HEK293 (cell line): ENCODE measurements around the gene ABHD17A.

ENCODE experiments used
- CTCF ChIA-PET: fragments of 350-600 bp; formaldehyde crosslinking; extraction: SDS; loops from one replicate; lab custom pipeline; 2021; ENCODE audit warnings: antibody characterized with exemption; lab: Yijun Ruan, JAX
- POLR2A ChIA-PET: fragments of 300-600 bp; formaldehyde crosslinking; extraction: SDS; loops from one replicate; lab custom pipeline; 2020; ENCODE audit warnings: antibody characterized with exemption, inconsistent platforms; lab: Yijun Ruan, JAX
- H3K27ac ChIP-seq: fragments of 200-500 bp; sonication (Bioruptor generic); 2 replicates; pipeline ENCODE4 v1.5.1; 2014; ENCODE audit warnings: low read depth, low read length, control low read depth, inconsistent platforms; ENCODE audit errors: extremely low read depth
- H3K36me3 ChIP-seq, 2 experiments: fragments of 200-500 bp in 1 of 2; sonication (Bioruptor generic) in 1 of 2; 1 replicate in 1 of 2; 2 replicates in 1 of 2; pipeline ENCODE4 v1.5.1; 2014 to 2017; ENCODE audit warnings: inconsistent platforms in 2 of 2, low read length in 2 of 2; ENCODE audit not compliant: control insufficient read depth in 2 of 2, insufficient read depth in 1 of 2
- H3K4me1 ChIP-seq: fragments of 200-500 bp; sonication (Bioruptor generic); 2 replicates; pipeline ENCODE4 v1.5.1; 2014; ENCODE audit warnings: mild to moderate bottlenecking, low read length, inconsistent platforms; ENCODE audit not compliant: control insufficient read depth, insufficient read depth
- H3K4me3 ChIP-seq: 2 replicates; pipeline ENCODE4 v1.5.1; 2011; ENCODE audit warnings: low read depth, mild to moderate bottlenecking, control low read depth, low read length, moderate library complexity
- H3K9me3 ChIP-seq: fragments of 200-500 bp; sonication (Bioruptor generic); 2 replicates; pipeline ENCODE4 v1.5.1; 2014; ENCODE audit warnings: low read depth, low read length, inconsistent platforms; ENCODE audit not compliant: control insufficient read depth, insufficient read depth
- HOXA7 ChIP-seq: sonication (generic); formaldehyde crosslinking; IDR thresholded peaks from 2 replicates; pipeline ENCODE4 v1.8.1; 2022; ENCODE audit warnings: missing genetic modification reagents, borderline replicate concordance
- KLF1 ChIP-seq: fragments of 450-650 bp; formaldehyde crosslinking; IDR thresholded peaks from 2 replicates; pipeline ENCODE4 v1.5.1; 2016; ENCODE audit warnings: missing biosample characterization, missing genetic modification characterization
- KLF8 ChIP-seq: fragments of 450-650 bp; formaldehyde crosslinking; IDR thresholded peaks from 2 replicates; pipeline ENCODE4 v1.5.1; 2016; ENCODE audit warnings: missing biosample characterization, missing genetic modification characterization
- MEIS1 ChIP-seq: sonication (generic); formaldehyde crosslinking; IDR thresholded peaks from 2 replicates; pipeline ENCODE4 v1.8.1; 2022; ENCODE audit warnings: missing genetic modification reagents, mild to moderate bottlenecking, borderline replicate concordance
- PRDM2 ChIP-seq: fragments of 450-650 bp; formaldehyde crosslinking; IDR thresholded peaks from 2 replicates; pipeline ENCODE4 v1.5.1; 2016; ENCODE audit warnings: missing biosample characterization, missing genetic modification characterization, borderline replicate concordance
- RBAK ChIP-seq: fragments of 450-650 bp; formaldehyde crosslinking; IDR thresholded peaks from 2 replicates; pipeline ENCODE4 v1.5.1; 2016; ENCODE audit warnings: missing biosample characterization, missing genetic modification characterization
- TCF7L2 ChIP-seq: IDR thresholded peaks from 2 replicates; pipeline ENCODE4 v1.6.1; 2011; ENCODE audit warnings: low read depth, mild to moderate bottlenecking, inconsistent platforms, low read length, moderate library complexity, borderline replicate concordance
- ZFP37 ChIP-seq: fragments of 450-650 bp; formaldehyde crosslinking; IDR thresholded peaks from 2 replicates; pipeline ENCODE4 v1.5.1; 2016; ENCODE audit warnings: missing biosample characterization, missing genetic modification characterization
- ZNF155 ChIP-seq: fragments of 450-650 bp; formaldehyde crosslinking; IDR thresholded peaks from 2 replicates; pipeline ENCODE4 v1.5.1; 2016; ENCODE audit warnings: missing biosample characterization, missing genetic modification characterization
- ZNF2 ChIP-seq: fragments of 450-650 bp; formaldehyde crosslinking; IDR thresholded peaks from 2 replicates; pipeline ENCODE4 v1.5.1; 2016; ENCODE audit warnings: missing biosample characterization, missing genetic modification characterization
- ZNF354C ChIP-seq: fragments of 450-650 bp; formaldehyde crosslinking; IDR thresholded peaks from 2 replicates; pipeline ENCODE4 v1.5.1; 2016; ENCODE audit warnings: missing biosample characterization, missing genetic modification characterization, low read depth, borderline replicate concordance
- ZNF426 ChIP-seq: fragments of 450-650 bp; formaldehyde crosslinking; IDR thresholded peaks from 2 replicates; pipeline ENCODE4 v1.5.1; 2017; ENCODE audit warnings: missing biosample characterization, missing genetic modification characterization, mild to moderate bottlenecking, inconsistent platforms, moderate library complexity
- ZNF514 ChIP-seq: fragments of 450-650 bp; formaldehyde crosslinking; IDR thresholded peaks from 2 replicates; pipeline ENCODE4 v1.5.1; 2016; ENCODE audit warnings: missing biosample characterization, missing genetic modification characterization
- ZNF521 ChIP-seq: fragments of 450-650 bp; formaldehyde crosslinking; IDR thresholded peaks from 2 replicates; pipeline ENCODE4 v1.5.1; 2017; ENCODE audit warnings: missing biosample characterization, mild to moderate bottlenecking, missing genetic modification characterization
- ZNF561 ChIP-seq: fragments of 450-650 bp; IDR thresholded peaks from 2 replicates; pipeline ENCODE4 v1.5.1; 2018; ENCODE audit warnings: missing biosample characterization, missing genetic modification characterization, borderline replicate concordance
- ZNF600 ChIP-seq: fragments of 450-650 bp; formaldehyde crosslinking; IDR thresholded peaks from 2 replicates; pipeline ENCODE4 v1.5.1; 2016; ENCODE audit warnings: missing biosample characterization, missing genetic modification characterization
- ZNF629 ChIP-seq: fragments of 450-650 bp; formaldehyde crosslinking; IDR thresholded peaks from 2 replicates; pipeline ENCODE4 v1.5.1; 2017; ENCODE audit warnings: missing biosample characterization, missing genetic modification characterization
- ZNF639 ChIP-seq: fragments of 450-650 bp; formaldehyde crosslinking; IDR thresholded peaks from 2 replicates; pipeline ENCODE4 v1.5.1; 2016; ENCODE audit warnings: missing biosample characterization, missing genetic modification characterization
- ZNF701 ChIP-seq: fragments of 450-650 bp; formaldehyde crosslinking; IDR thresholded peaks from 2 replicates; pipeline ENCODE4 v1.5.1; 2016; ENCODE audit warnings: missing biosample characterization, missing genetic modification characterization
- ZSCAN5A ChIP-seq: fragments of 450-650 bp; formaldehyde crosslinking; IDR thresholded peaks from 2 replicates; pipeline ENCODE4 v1.5.1; 2016; ENCODE audit warnings: missing biosample characterization, missing genetic modification characterization
- TF ChIP-seq, protein P1 (sequence below): fragments of 450-650 bp; formaldehyde crosslinking; IDR thresholded peaks from 2 replicates; pipeline ENCODE4 v1.5.1; 2016; ENCODE audit warnings: missing biosample characterization, missing genetic modification characterization

The ABHD17A gene

DNA sequence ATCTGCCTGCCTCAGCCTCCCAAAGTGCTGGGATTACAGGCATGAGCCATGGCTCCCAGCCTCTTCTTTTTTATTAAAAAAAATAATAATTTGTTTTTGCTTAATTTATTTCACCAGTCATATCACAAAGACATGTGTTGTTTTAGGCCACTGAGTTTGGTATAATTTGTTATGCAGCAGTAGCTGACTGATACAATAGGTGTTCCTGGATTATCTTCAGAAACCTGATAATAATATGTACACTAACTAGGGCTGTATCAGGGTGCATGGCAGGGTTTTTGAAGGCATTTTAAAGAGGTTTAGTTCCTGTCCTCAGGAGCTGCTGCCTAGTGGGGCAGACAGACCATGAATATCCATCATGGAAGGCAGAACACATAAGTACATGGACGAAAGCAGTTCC lies 46.1 kb upstream of the ABHD17A start:
- Histone ChIP-seq H3K36me3 (no peaks in the 10 kb centered on the region; a peak in 1 of 3 replicates), H3K27ac (no peak overlapping the region), H3K4me1 (no peaks in the 10 kb centered on the region), H3K4me3 (no peak overlapping the region), H3K9me3 (no peaks in the 10 kb centered on the region)
- TF ChIP-seq RBAK: peak; percentile 92
- no peak for TF ChIP-seq ZNF521 (tag by site-specific recombination)
- no peak for TF ChIP-seq MEIS1 (CRISPR knock-in tag)
- TF ChIP-seq ZNF426 (tag by site-specific recombination): no peak
- no peak for TF ChIP-seq ZNF155 (tag by site-specific recombination)
- TF ChIP-seq ZFP37 (tag by site-specific recombination): no peak
- TF ChIP-seq ZNF354C (tag by site-specific recombination): no peak
- POLR2A ChIA-PET: no interaction called here
- CTCF ChIA-PET: interaction anchor here (0.7 to 1.3 kb wide), 2 partner anchors 11 to 31 kb away, joined by 3 to 6 read pairs; no protein-coding TSS in a partner anchor

DNA sequence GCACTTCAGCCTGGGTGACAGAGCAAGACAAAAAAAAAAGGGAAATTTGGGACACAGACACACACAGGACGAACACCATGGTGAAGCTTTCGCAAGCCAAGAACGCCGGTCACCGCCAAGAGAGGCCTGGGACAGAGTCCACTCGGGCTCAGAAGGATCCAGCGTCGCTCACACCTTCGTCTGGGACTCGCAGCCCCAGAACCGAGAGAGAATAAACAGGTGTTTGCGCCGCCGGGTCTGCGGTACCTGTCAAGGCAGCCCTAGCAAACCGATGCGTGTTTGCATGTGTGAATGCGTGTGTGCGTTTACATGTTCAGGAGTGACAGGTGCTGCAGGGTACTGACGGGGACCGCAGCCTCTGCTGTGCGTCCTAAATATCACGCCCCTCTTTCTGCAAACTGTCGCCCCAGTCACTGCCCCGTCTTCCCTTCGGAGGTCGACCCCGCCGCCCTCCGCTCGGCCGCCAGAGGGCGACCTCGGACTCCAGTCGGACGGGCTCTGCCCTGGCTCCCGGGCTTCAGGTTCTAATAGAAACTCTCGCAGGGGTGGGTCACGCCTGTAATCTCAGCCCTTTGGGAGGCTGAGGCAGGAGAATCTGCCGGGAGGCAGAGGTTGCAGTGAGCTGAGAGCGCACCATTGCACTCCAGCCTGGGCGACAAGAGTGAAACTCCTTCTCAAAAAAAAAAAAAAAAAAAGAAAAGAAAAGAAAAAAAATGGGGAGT lies 43.9 kb upstream of the ABHD17A start:
- H3K4me3 ChIP-seq: peak overlapping the region; percentile 2
- no peaks in the 10 kb centered on the region for H3K9me3 ChIP-seq
- peaks cover 0 to 7% of the 10 kb centered on the region in 2 experiments; a peak in 2 of 3 replicates for H3K36me3 ChIP-seq
- ChIA-PET POLR2A (interaction anchor here (0.9 kb wide), 1 partner anchor 16 kb away, joined by 7 read pairs; no protein-coding TSS in a partner anchor), CTCF (interaction anchor here (0.6 to 1.7 kb wide), 21 partner anchors 9 to 343 kb away, joined by 3 to 8 read pairs (median 4); no protein-coding TSS in a partner anchor)
- no peaks in the 10 kb centered on the region for H3K4me1 ChIP-seq
- no peak overlapping the region for H3K27ac ChIP-seq
- peak; percentile 27; the same call in 1 of the 2 replicates for TF ChIP-seq KLF1
- TF ChIP-seq ZNF514 (tag by site-specific recombination): no peak
- TF ChIP-seq ZSCAN5A (tag by site-specific recombination): no peak
- no peak for TF ChIP-seq ZNF354C (tag by site-specific recombination)
- no peak for TF ChIP-seq ZNF701
- no peak for TF ChIP-seq HOXA7
- TF ChIP-seq ZNF639: no peak
- peak; percentile 45; the same call in 1 of the 2 replicates for TF ChIP-seq ZNF2 (tag by site-specific recombination)
- peak; percentile 57; the same call in 1 of the 2 replicates for TF ChIP-seq KLF8 (tag by site-specific recombination)
- TF ChIP-seq, protein P1, sequence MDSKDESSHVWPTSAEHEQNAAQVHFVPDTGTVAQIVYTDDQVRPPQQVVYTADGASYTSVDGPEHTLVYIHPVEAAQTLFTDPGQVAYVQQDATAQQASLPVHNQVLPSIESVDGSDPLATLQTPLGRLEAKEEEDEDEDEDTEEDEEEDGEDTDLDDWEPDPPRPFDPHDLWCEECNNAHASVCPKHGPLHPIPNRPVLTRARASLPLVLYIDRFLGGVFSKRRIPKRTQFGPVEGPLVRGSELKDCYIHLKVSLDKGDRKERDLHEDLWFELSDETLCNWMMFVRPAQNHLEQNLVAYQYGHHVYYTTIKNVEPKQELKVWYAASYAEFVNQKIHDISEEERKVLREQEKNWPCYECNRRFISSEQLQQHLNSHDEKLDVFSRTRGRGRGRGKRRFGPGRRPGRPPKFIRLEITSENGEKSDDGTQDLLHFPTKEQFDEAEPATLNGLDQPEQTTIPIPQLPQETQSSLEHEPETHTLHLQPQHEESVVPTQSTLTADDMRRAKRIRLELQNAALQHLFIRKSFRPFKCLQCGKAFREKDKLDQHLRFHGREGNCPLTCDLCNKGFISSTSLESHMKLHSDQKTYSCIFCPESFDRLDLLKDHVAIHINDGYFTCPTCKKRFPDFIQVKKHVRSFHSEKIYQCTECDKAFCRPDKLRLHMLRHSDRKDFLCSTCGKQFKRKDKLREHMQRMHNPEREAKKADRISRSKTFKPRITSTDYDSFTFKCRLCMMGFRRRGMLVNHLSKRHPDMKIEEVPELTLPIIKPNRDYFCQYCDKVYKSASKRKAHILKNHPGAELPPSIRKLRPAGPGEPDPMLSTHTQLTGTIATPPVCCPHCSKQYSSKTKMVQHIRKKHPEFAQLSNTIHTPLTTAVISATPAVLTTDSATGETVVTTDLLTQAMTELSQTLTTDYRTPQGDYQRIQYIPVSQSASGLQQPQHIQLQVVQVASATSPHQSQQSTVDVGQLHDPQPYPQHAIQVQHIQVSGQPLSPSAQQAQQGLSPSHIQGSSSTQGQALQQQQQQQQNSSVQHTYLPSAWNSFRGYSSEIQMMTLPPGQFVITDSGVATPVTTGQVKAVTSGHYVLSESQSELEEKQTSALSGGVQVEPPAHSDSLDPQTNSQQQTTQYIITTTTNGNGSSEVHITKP (tag by site-specific recombination): peak; percentile 84; the same call in 1 of the 2 replicates
- TF ChIP-seq ZNF426 (tag by site-specific recombination): no peak
- TF ChIP-seq ZNF600 (tag by site-specific recombination): 0 out of 2 replicates have a peak, but pooled peaks have one; percentile 24
- TF ChIP-seq ZNF629: no peak
- TF ChIP-seq TCF7L2: no peak
- no peak for TF ChIP-seq PRDM2 (tag by site-specific recombination)
- TF ChIP-seq ZNF561 (tag by site-specific recombination): peak; percentile 61; the same call in 1 of the 2 replicates
